ENCODE data around the gene MICAL3.

DNA sequence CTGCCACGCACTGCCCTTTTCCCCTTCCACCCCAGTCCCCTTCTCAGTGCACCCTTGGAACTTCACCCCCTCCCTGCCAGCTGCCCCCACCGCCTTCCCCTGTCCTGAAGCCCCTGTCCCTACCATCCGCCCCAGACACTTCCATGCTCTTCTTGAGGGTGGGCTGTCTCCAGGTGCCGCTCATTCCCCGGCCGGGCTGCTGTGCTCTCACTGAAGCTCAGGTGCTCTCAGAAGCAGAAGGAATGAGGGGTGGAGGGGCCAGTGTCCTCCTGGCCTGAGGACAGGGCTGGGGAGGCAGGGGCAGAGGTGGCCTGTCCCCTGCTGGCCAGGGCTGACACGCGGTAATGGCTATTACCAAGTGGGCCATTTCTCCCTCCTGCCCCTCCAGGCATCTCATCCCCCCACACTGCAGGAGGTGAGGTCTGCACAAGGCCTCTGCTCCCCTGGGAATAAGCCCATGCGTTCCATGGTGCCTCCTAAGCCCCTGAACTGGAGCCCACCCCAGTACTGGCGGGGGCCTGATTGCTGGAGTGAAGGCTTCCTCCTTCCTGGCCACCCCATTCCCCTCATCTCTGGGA, 243.5 kb downstream of the MICAL3 start:
- no peak for TF ChIP-seq POLR2AphosphoS5 (IDR thresholded peaks at IDR 0.05)
- TF ChIP-seq, protein P1, sequence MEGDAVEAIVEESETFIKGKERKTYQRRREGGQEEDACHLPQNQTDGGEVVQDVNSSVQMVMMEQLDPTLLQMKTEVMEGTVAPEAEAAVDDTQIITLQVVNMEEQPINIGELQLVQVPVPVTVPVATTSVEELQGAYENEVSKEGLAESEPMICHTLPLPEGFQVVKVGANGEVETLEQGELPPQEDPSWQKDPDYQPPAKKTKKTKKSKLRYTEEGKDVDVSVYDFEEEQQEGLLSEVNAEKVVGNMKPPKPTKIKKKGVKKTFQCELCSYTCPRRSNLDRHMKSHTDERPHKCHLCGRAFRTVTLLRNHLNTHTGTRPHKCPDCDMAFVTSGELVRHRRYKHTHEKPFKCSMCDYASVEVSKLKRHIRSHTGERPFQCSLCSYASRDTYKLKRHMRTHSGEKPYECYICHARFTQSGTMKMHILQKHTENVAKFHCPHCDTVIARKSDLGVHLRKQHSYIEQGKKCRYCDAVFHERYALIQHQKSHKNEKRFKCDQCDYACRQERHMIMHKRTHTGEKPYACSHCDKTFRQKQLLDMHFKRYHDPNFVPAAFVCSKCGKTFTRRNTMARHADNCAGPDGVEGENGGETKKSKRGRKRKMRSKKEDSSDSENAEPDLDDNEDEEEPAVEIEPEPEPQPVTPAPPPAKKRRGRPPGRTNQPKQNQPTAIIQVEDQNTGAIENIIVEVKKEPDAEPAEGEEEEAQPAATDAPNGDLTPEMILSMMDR (IDR thresholded peaks at IDR 0.05), result no peak
